ENCODE data around the gene GIPR.

GRCh38 chr19:45676851-45677263 is 8.8 kb downstream of the GIPR start:
- TF ChIP-seq, protein P1, sequence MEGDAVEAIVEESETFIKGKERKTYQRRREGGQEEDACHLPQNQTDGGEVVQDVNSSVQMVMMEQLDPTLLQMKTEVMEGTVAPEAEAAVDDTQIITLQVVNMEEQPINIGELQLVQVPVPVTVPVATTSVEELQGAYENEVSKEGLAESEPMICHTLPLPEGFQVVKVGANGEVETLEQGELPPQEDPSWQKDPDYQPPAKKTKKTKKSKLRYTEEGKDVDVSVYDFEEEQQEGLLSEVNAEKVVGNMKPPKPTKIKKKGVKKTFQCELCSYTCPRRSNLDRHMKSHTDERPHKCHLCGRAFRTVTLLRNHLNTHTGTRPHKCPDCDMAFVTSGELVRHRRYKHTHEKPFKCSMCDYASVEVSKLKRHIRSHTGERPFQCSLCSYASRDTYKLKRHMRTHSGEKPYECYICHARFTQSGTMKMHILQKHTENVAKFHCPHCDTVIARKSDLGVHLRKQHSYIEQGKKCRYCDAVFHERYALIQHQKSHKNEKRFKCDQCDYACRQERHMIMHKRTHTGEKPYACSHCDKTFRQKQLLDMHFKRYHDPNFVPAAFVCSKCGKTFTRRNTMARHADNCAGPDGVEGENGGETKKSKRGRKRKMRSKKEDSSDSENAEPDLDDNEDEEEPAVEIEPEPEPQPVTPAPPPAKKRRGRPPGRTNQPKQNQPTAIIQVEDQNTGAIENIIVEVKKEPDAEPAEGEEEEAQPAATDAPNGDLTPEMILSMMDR (conservative IDR thresholded peaks at IDR 0.05; ENCODE audit: low read depth, low read length), result no peak
- TF ChIP-seq EZH2 (IDR thresholded peaks at IDR 0.05; ENCODE audit: low read length, unreplicated experiment), result no peak

Measured in PC-3 (cell line).